ENCODE results near the gene ADAMTSL2.

ADAMTSL2 gene

DNA sequence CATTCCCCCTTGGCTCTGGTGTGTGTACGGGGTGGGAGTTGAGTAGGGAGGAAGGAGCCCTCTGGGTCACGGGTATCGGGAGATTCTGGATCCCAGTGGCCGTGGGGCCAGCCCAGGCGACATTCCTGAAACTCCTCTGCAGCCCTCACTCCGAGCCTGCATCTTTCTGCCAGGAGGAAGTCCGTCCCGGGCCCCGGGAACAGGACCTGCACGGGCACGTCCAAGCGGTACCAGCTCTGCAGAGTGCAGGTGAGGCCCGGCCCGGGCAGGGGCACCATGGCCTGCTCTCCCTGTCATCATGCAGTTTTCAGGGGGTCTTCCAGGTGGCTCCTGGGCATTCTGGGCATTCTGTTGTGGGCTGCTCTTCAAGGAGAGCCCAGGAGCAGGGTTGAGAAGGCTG, 3.7 kb downstream of the ADAMTSL2 start:
- Histone ChIP-seq H3K27ac (ENCODE audit: low read length) (no peak overlapping the region), H3K9ac (ENCODE audit: low read length) (no peak overlapping the region), H3K27me3 (ENCODE audit: low read depth, low read length) (no peaks in the 10 kb centered on the region), H3K4me2 (ENCODE audit: low read length) (no peak overlapping the region), H2AFZ (ENCODE audit: low read depth, low read length) (no peak overlapping the region), H3K9me3 (ENCODE audit: insufficient read depth, low read length) (no peaks in the 10 kb centered on the region), H3K36me3 (replicated peaks; ENCODE audit: low read depth, low read length) (no peaks in the 10 kb centered on the region), H4K20me1 (ENCODE audit: insufficient read depth, low read length) (no peaks in the 10 kb centered on the region), H3K4me1 (ENCODE audit: low read length) (no peaks in the 10 kb centered on the region), H3K4me3 (ENCODE audit: low read length) (no peak overlapping the region), H3K79me2 (ENCODE audit: low read length) (no peaks in the 10 kb centered on the region)
- TF ChIP-seq, protein P1, sequence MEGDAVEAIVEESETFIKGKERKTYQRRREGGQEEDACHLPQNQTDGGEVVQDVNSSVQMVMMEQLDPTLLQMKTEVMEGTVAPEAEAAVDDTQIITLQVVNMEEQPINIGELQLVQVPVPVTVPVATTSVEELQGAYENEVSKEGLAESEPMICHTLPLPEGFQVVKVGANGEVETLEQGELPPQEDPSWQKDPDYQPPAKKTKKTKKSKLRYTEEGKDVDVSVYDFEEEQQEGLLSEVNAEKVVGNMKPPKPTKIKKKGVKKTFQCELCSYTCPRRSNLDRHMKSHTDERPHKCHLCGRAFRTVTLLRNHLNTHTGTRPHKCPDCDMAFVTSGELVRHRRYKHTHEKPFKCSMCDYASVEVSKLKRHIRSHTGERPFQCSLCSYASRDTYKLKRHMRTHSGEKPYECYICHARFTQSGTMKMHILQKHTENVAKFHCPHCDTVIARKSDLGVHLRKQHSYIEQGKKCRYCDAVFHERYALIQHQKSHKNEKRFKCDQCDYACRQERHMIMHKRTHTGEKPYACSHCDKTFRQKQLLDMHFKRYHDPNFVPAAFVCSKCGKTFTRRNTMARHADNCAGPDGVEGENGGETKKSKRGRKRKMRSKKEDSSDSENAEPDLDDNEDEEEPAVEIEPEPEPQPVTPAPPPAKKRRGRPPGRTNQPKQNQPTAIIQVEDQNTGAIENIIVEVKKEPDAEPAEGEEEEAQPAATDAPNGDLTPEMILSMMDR (IDR thresholded peaks at IDR 0.05; ENCODE audit: low read depth, low read length) = no peak
- TF ChIP-seq EZH2phosphoT487 (IDR thresholded peaks at IDR 0.05; ENCODE audit: low read depth) = no peak

DNA sequence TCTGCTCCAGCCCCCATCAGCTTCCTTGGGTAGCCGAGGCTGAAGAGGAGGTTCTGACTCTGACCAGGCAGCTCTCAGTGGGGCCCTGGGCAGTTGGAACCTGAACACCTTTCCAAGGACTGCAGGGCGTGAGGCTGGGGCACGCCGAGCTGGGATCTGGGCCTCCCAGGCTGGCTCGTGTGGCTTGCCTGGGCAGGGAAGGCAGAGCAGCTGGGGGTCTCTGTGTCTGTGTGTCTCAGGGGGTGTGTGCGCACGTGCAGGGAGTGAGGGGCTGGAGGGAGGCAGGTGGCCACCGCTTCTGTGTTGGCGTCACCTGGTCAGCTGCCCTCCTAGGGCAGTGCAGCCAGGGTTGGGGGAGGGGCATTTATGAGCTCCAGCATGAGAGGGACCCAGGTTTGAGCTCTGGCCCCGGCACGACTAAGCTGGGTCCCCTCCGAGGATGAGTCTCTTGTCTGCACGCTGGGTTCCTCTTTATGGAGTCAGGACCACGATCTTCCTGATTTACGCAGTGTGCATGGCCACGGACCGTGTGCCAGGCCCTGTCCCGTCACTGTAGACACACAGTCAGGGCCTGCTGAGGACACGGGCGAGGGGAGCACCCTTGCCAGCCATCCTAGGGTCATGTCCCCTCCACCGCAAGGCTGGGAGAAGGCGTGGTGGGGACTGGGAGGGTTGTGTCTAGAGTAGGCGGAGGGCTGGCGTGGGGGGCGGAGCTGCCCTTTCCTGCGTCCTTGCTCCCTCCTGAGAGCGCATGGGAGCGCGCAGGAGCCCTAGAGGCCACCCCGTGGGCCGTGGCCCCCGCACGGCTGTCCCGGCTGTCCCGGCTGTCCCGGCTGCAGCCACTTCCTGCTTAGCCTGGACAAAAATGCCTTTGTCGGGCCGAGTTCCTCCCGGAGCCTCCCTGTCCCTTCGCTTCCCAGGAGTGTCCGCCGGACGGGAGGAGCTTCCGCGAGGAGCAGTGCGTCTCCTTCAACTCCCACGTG, 4.6 kb downstream of the ADAMTSL2 start:
- Histone ChIP-seq H3K79me2 (ENCODE audit: low read length) (no peaks in the 10 kb centered on the region), H3K9ac (ENCODE audit: low read length) (no peak overlapping the region), H4K20me1 (ENCODE audit: insufficient read depth, low read length) (no peaks in the 10 kb centered on the region), H3K27me3 (ENCODE audit: low read depth, low read length) (0 out of 2 replicates have a peak, but pooled peaks cover under 1% of the 10 kb centered on the region), H3K4me1 (ENCODE audit: low read length) (no peaks in the 10 kb centered on the region), H3K4me2 (ENCODE audit: low read length) (no peak overlapping the region), H3K36me3 (replicated peaks; ENCODE audit: low read depth, low read length) (no peaks in the 10 kb centered on the region), H3K9me3 (ENCODE audit: insufficient read depth, low read length) (no peaks in the 10 kb centered on the region), H3K4me3 (ENCODE audit: low read length) (no peak overlapping the region), H3K27ac (ENCODE audit: low read length) (no peak overlapping the region), H2AFZ (ENCODE audit: low read depth, low read length) (no peak overlapping the region)
- no peak for TF ChIP-seq EZH2phosphoT487 (IDR thresholded peaks at IDR 0.05; ENCODE audit: low read depth)
- TF ChIP-seq, protein P1 (IDR thresholded peaks at IDR 0.05; ENCODE audit: low read depth, low read length) = no peak

DNA sequence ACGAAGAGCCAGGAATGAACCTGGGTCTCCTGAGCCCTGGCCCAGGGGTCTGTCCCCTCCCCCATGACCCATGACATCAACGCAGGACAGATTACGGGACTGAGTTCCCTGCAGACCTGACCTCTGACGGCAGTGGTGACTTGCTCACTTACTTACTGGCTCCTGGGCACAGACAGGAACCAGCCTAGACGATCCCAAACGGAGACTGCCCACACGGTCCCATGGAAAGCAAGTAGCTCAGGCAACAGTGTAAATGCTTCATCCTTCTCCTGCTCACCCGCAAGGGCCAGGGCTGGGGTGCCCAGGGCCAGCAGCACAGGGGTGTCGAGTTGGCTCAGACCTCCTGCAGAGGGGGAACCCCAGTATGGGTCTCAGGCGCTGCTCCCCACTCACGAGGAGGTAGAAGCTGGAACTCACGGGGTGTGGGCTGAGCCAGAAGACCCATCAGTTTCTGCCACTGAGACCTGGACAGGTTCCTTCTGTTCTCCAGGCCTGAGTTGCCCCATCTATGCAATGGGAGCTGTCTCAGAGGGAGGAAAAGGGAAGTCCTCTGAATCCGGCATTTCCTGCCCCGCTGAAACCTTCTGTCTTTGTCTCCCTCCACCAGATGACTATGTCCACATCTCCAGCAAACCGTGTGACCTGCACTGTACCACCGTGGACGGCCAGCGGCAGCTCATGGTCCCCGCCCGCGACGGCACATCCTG, 5.6 kb downstream of the ADAMTSL2 start:
- no peak overlapping the region for H3K4me2 ChIP-seq (ENCODE audit: low read length)
- peaks cover 5% of the 10 kb centered on the region; the same call in 1 of the 2 replicates for H3K27me3 ChIP-seq (ENCODE audit: low read depth, low read length)
- H3K79me2 ChIP-seq (ENCODE audit: low read length) = no peaks in the 10 kb centered on the region
- no peaks in the 10 kb centered on the region for H3K4me1 ChIP-seq (ENCODE audit: low read length)
- no peak overlapping the region for H3K27ac ChIP-seq (ENCODE audit: low read length)
- H3K4me3 ChIP-seq (ENCODE audit: low read length) = no peak overlapping the region
- H4K20me1 ChIP-seq (ENCODE audit: insufficient read depth, low read length) = no peaks in the 10 kb centered on the region
- TF ChIP-seq, protein P1 (IDR thresholded peaks at IDR 0.05; ENCODE audit: low read depth, low read length) = no peak
- no peak for TF ChIP-seq EZH2phosphoT487 (IDR thresholded peaks at IDR 0.05; ENCODE audit: low read depth)
- H3K36me3 ChIP-seq (replicated peaks; ENCODE audit: low read depth, low read length) = no peaks in the 10 kb centered on the region
- no peaks in the 10 kb centered on the region for H3K9me3 ChIP-seq (ENCODE audit: insufficient read depth, low read length)
- no peak overlapping the region for H2AFZ ChIP-seq (ENCODE audit: low read depth, low read length)
- H3K9ac ChIP-seq (ENCODE audit: low read length) = no peak overlapping the region

DNA sequence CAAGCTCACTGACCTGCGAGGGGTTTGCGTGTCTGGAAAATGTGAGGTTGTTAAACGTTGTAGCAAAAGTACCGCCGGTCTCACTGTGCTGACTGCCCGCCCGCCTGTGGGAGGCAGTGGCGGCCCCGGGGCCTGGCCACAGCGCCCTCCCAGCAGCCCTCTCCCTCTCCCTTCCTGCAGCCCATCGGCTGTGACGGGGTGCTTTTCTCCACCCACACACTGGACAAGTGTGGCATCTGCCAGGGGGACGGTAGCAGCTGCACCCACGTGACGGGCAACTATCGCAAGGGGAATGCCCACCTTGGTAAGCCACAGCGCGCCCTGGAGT, 6.2 kb downstream of the ADAMTSL2 start:
- TF ChIP-seq, protein P1 (IDR thresholded peaks at IDR 0.05; ENCODE audit: low read depth, low read length) = no peak
- no peak for TF ChIP-seq EZH2phosphoT487 (IDR thresholded peaks at IDR 0.05; ENCODE audit: low read depth)

More for the DNA sequence above, 6.2 kb downstream of the ADAMTSL2 start:
- Histone ChIP-seq H3K27me3 (ENCODE audit: low read depth, low read length) (peaks cover 5% of the 10 kb centered on the region; the same call in 1 of the 2 replicates), H3K36me3 (replicated peaks; ENCODE audit: low read depth, low read length) (no peaks in the 10 kb centered on the region), H3K4me1 (ENCODE audit: low read length) (no peaks in the 10 kb centered on the region), H3K4me2 (ENCODE audit: low read length) (no peak overlapping the region), H3K27ac (ENCODE audit: low read length) (no peak overlapping the region), H3K9ac (ENCODE audit: low read length) (no peak overlapping the region), H2AFZ (ENCODE audit: low read depth, low read length) (no peak overlapping the region), H3K79me2 (ENCODE audit: low read length) (no peaks in the 10 kb centered on the region), H3K9me3 (ENCODE audit: insufficient read depth, low read length) (no peaks in the 10 kb centered on the region), H4K20me1 (ENCODE audit: insufficient read depth, low read length) (0 out of 2 replicates have a peak, but pooled peaks cover 3% of the 10 kb centered on the region), H3K4me3 (ENCODE audit: low read length) (no peak overlapping the region)
